CD4-positive, alpha-beta memory T cell (primary cell): ENCODE measurements around the gene BMPR1B. TPM values are rescaled to one million over a fixed set of nuclear protein-coding genes. Genes with fewer than 3 reads are reported as not detected.

Experiments
- CTCF ChIA-PET: fragments of 350-600 bp; sonication (Branson Sonifier 250); formaldehyde crosslinking; loops from one replicate; lab custom pipeline; 2021; ENCODE audit warnings: inconsistent platforms; ENCODE audit not compliant: partially characterized antibody; lab: Charles Lee
- POLR2A ChIA-PET: fragments of 350-600 bp; sonication (Branson Sonifier 250); formaldehyde crosslinking; loops from one replicate; lab custom pipeline; 2021; ENCODE audit not compliant: partially characterized antibody; lab: Charles Lee
- DNase-seq, 5 donors: peaks; one replicate each; pipeline versions ENCODE4 v3.0.0 to v3.0.0-alpha.2; 2020 to 2022; ENCODE audit warnings: mixed read lengths in 1 of 5
- H3K27ac ChIP-seq: one replicate; pipeline ENCODE4 v1.7.0; 2013; ENCODE audit warnings: low read depth, low read length
- H3K27me3 ChIP-seq: 2 replicates; pipeline ENCODE4 v1.7.0; 2013; ENCODE audit warnings: mild to moderate bottlenecking, low read length, moderate library complexity; ENCODE audit not compliant: insufficient read depth
- H3K36me3 ChIP-seq: 2 replicates; pipeline ENCODE4 v1.7.0; 2013; ENCODE audit warnings: mild to moderate bottlenecking, low read length, moderate library complexity; ENCODE audit not compliant: insufficient read depth
- H3K4me1 ChIP-seq: 2 replicates; pipeline ENCODE4 v1.7.0; 2013; ENCODE audit warnings: mild to moderate bottlenecking, low read length, moderate library complexity; ENCODE audit not compliant: insufficient read depth
- H3K4me3 ChIP-seq, 2 donors: one replicate each; pipeline ENCODE4 v1.7.0; 2013; ENCODE audit warnings: low read length in 2 of 2, mild to moderate bottlenecking in 1 of 2
- H3K9me3 ChIP-seq, 2 donors: one replicate each; pipeline ENCODE4 v1.7.0; 2013; ENCODE audit warnings: low read length in 2 of 2, control low read depth in 1 of 2; ENCODE audit not compliant: control insufficient read depth in 1 of 2
- H3K27ac Mint-ChIP-seq, 7 donors: one replicate each; pipeline ENCODE4 v1.8.0; 2020 to 2021; ENCODE audit warnings: mixed read lengths in 7 of 7, mild to moderate bottlenecking in 6 of 7, inconsistent platforms in 3 of 7, moderate library complexity in 3 of 7
- H3K27me3 Mint-ChIP-seq, 2 donors: one replicate each; pipeline ENCODE4 v1.8.0; 2020 to 2021; ENCODE audit warnings: mixed read lengths in 2 of 2
- H3K36me3 Mint-ChIP-seq, 2 donors: one replicate each; pipeline ENCODE4 v1.8.0; 2020 to 2021; ENCODE audit warnings: mixed read lengths in 2 of 2, inconsistent platforms in 1 of 2, mild to moderate bottlenecking in 1 of 2
- H3K4me1 Mint-ChIP-seq, 4 donors: one replicate each; pipeline ENCODE4 v1.8.0; 2020 to 2021; ENCODE audit warnings: mixed read lengths in 4 of 4, mild to moderate bottlenecking in 1 of 4
- H3K4me3 Mint-ChIP-seq, 8 donors: one replicate each; pipeline ENCODE4 v1.8.0; 2020 to 2021; ENCODE audit warnings: mixed read lengths in 8 of 8, mild to moderate bottlenecking in 7 of 8, moderate library complexity in 6 of 8, inconsistent platforms in 3 of 8
- H3K9me3 Mint-ChIP-seq, 8 donors: one replicate each; pipeline ENCODE4 v1.8.0; 2020 to 2021; ENCODE audit warnings: mixed read lengths in 8 of 8, mild to moderate bottlenecking in 5 of 8, inconsistent platforms in 3 of 8, moderate library complexity in 1 of 8
- intact Hi-C: fragments of 100-400 bp; cut with micrococcal nuclease; formaldehyde crosslinking; loops from one replicate; pipeline ENCODE4 v1.15.1; 2023
- polyA plus RNA-seq, 2 donors: library from polyadenylated mRNA; unstranded; fragments of 300-500 nt; fragmentation: Illumina TruSeq; gene quantifications; one replicate each; pipeline ENCODE4 v1.2.3, GENCODE V29; 2021
- total RNA-seq, 2 experiments: library from RNA; stranded (reverse); gene quantifications; one replicate each; pipeline ENCODE4 v1.2.3, GENCODE V29; 2021

The BMPR1B gene
- total and polyA plus RNA-seq, 4 experiments from 2014 or later = 0.17 TPM; not detected in 3

DNA sequence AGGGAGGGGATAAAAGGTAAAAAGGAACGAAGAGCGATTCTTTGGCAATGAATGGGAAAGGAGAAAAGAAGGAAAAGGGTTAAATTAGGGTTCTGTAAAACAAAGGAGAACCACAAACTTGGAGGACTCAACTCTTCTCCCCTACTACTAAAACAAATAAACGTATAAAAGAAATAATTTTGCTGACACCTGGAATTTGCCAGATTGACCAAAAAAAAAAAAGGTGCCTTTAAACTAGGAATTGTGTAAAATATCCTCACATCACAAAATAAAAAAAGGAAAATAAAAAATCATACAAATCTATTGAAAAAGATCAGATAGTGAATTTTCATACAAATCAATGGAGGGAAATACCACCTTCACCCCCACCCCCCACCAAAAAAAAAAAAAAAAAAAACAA is 129.3 kb downstream of the BMPR1B start:
- H3K4me3 Mint-ChIP-seq = no peak overlapping the region
- H3K4me1 Mint-ChIP-seq = no peaks in the 10 kb centered on the region
- no peak for DNase-seq
- intact Hi-C loops = no loop called here
- ChIA-PET CTCF (no interaction called here), POLR2A (no interaction called here)
- no peaks in the 10 kb centered on the region for H3K9me3 ChIP-seq
- H3K27me3 ChIP-seq = no peaks in the 10 kb centered on the region
- H3K27ac Mint-ChIP-seq = peak overlapping the region in 1 of 7 donors; percentile 55
- peaks cover 0 to 12% (median 1%) of the 10 kb centered on the region in 8 donors for H3K9me3 Mint-ChIP-seq
- no peak overlapping the region for H3K4me3 ChIP-seq
- H3K36me3 ChIP-seq = no peaks in the 10 kb centered on the region
- H3K27me3 Mint-ChIP-seq = peaks cover 1 to 2% of the 10 kb centered on the region in 2 donors
- no peaks in the 10 kb centered on the region for H3K4me1 ChIP-seq
- H3K36me3 Mint-ChIP-seq = no peaks in the 10 kb centered on the region
- H3K27ac ChIP-seq = no peak overlapping the region

DNA sequence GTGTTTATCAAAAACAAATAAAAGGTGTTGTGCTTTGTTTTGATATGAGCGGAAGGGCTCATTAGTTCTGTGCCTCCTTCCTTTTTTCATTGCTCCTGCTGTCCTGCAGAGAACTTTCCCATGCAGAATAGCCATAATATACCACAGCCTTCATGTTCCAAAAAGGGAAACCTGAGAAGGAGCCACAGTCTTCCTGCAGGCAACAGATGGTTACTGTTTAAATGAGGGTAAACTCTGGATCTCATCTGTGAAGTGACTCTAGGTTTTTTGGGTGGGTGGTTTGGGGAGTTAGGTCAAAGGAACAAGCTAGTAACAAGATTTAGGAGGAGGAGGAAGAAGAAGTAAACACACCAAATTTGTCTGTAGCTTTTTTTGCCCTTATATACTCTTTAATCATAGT is 131.8 kb downstream of the BMPR1B start:
- peaks cover 0 to 12% (median 1%) of the 10 kb centered on the region in 8 donors for H3K9me3 Mint-ChIP-seq
- H3K4me1 ChIP-seq = no peaks in the 10 kb centered on the region
- ChIA-PET CTCF (interaction anchor here (1.3 kb wide), 1 partner anchor 8 kb away, joined by 3 read pairs; no protein-coding TSS in a partner anchor), POLR2A (no interaction called here)
- no peaks in the 10 kb centered on the region for H3K9me3 ChIP-seq
- no peaks in the 10 kb centered on the region for H3K36me3 Mint-ChIP-seq
- intact Hi-C loops = no loop called here
- H3K27ac ChIP-seq = no peak overlapping the region
- H3K4me3 Mint-ChIP-seq = no peak overlapping the region
- no peaks in the 10 kb centered on the region for H3K4me1 Mint-ChIP-seq
- H3K27ac Mint-ChIP-seq = no peak overlapping the region
- no peaks in the 10 kb centered on the region for H3K36me3 ChIP-seq
- H3K27me3 ChIP-seq = no peaks in the 10 kb centered on the region
- DNase-seq = no peak
- H3K27me3 Mint-ChIP-seq = peaks cover 2 to 3% of the 10 kb centered on the region in 2 donors
- no peak overlapping the region for H3K4me3 ChIP-seq

- H3K27ac Mint-ChIP-seq = no peak overlapping the region
Measured at GRCh38 chr4:94889946-94890345, 132.2 kb downstream of the BMPR1B start.

DNA sequence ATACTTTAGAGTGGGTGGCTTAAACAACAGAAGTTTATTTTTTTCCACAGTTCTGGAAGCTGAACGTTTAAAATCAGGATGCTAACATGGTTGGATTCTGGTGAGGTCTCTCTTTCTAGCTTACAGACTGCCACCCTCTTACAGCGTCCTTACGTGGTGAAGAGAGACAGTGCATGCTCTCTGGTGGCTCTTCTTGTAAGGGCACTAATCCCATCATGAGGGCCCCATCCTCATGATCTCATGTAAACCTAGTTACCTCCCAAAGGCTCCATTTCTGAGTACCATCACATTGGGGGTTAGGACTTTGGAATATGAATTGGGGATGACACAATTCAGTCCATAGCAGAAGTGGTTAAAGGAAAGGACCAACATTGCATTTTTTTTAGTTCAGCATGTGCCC is 132.8 kb downstream of the BMPR1B start:
- Histone ChIP-seq H3K4me3 (no peak overlapping the region), H3K9me3 (no peaks in the 10 kb centered on the region), H3K36me3 (no peaks in the 10 kb centered on the region), H3K4me1 (no peaks in the 10 kb centered on the region), H3K27me3 (no peaks in the 10 kb centered on the region), H3K27ac (no peak overlapping the region)
- no peak overlapping the region for H3K27ac Mint-ChIP-seq
- H3K9me3 Mint-ChIP-seq = peaks cover 0 to 12% (median 1%) of the 10 kb centered on the region in 8 donors
- no peak for DNase-seq
- intact Hi-C loops = no loop called here
- H3K4me3 Mint-ChIP-seq = no peak overlapping the region
- H3K27me3 Mint-ChIP-seq = peaks cover 1 to 2% of the 10 kb centered on the region in 2 donors
- no peaks in the 10 kb centered on the region for H3K36me3 Mint-ChIP-seq
- POLR2A ChIA-PET = no interaction called here
- no peaks in the 10 kb centered on the region for H3K4me1 Mint-ChIP-seq
- CTCF ChIA-PET = interaction anchor here (1.3 kb wide), 1 partner anchor 9 kb away, joined by 3 read pairs; no protein-coding TSS in a partner anchor

More at GRCh38 chr4:94889946-94890345, 132.2 kb downstream of the BMPR1B start:
- no peak overlapping the region for H3K27ac ChIP-seq
- ChIA-PET CTCF (interaction anchor here (1.3 kb wide), 1 partner anchor 9 kb away, joined by 3 read pairs; no protein-coding TSS in a partner anchor), POLR2A (no interaction called here)
- H3K4me3 ChIP-seq = no peak overlapping the region
- Mint-ChIP-seq H3K9me3 (peaks cover 0 to 12% (median 1%) of the 10 kb centered on the region in 8 donors), H3K27me3 (peaks cover 2 to 3% of the 10 kb centered on the region in 2 donors), H3K4me1 (no peaks in the 10 kb centered on the region), H3K36me3 (no peaks in the 10 kb centered on the region), H3K4me3 (no peak overlapping the region)
- DNase-seq = no peak
- no peaks in the 10 kb centered on the region for H3K9me3 ChIP-seq
- H3K27me3 ChIP-seq = no peaks in the 10 kb centered on the region
- no peaks in the 10 kb centered on the region for H3K4me1 ChIP-seq
- H3K36me3 ChIP-seq = no peaks in the 10 kb centered on the region
- intact Hi-C loops = no loop called here

- H3K27ac Mint-ChIP-seq = no peak overlapping the region
- no peaks in the 10 kb centered on the region for H3K27me3 ChIP-seq
- H3K27ac ChIP-seq = no peak overlapping the region
- H3K27me3 Mint-ChIP-seq = peaks cover 0 to 1% of the 10 kb centered on the region in 2 donors
- H3K4me3 ChIP-seq = no peak overlapping the region
- no peaks in the 10 kb centered on the region for H3K36me3 ChIP-seq
- ChIA-PET POLR2A (no interaction called here), CTCF (no interaction called here)
- intact Hi-C loops = no loop called here
- no peaks in the 10 kb centered on the region for H3K36me3 Mint-ChIP-seq
- H3K9me3 Mint-ChIP-seq = peaks cover 0 to 12% (median 0%) of the 10 kb centered on the region in 8 donors
- no peaks in the 10 kb centered on the region for H3K4me1 Mint-ChIP-seq
- no peaks in the 10 kb centered on the region for H3K9me3 ChIP-seq
- no peak for DNase-seq
- H3K4me1 ChIP-seq = no peaks in the 10 kb centered on the region
- H3K4me3 Mint-ChIP-seq = no peak overlapping the region
Measured at GRCh38 chr4:94892051-94892450, 134.3 kb downstream of the BMPR1B start.

- no peaks in the 10 kb centered on the region for H3K4me1 ChIP-seq
- CTCF ChIA-PET = no interaction called here
- DNase-seq = no peak
- intact Hi-C loops = no loop called here
- peaks cover 0 to 6% (median 0%) of the 10 kb centered on the region in 8 donors for H3K9me3 Mint-ChIP-seq
- H3K27ac Mint-ChIP-seq = no peak overlapping the region
- H3K27ac ChIP-seq = no peak overlapping the region
- H3K9me3 ChIP-seq = no peaks in the 10 kb centered on the region
- no peaks in the 10 kb centered on the region for H3K36me3 Mint-ChIP-seq
- H3K27me3 ChIP-seq = no peaks in the 10 kb centered on the region
- H3K27me3 Mint-ChIP-seq = peaks cover 0 to 1% of the 10 kb centered on the region in 2 donors
- no peak overlapping the region for H3K4me3 Mint-ChIP-seq
- H3K36me3 ChIP-seq = no peaks in the 10 kb centered on the region
- POLR2A ChIA-PET = no interaction called here
- H3K4me1 Mint-ChIP-seq = no peaks in the 10 kb centered on the region
- H3K4me3 ChIP-seq = no peak overlapping the region
Measured at GRCh38 chr4:94895081-94895480, 137.3 kb downstream of the BMPR1B start.

DNA sequence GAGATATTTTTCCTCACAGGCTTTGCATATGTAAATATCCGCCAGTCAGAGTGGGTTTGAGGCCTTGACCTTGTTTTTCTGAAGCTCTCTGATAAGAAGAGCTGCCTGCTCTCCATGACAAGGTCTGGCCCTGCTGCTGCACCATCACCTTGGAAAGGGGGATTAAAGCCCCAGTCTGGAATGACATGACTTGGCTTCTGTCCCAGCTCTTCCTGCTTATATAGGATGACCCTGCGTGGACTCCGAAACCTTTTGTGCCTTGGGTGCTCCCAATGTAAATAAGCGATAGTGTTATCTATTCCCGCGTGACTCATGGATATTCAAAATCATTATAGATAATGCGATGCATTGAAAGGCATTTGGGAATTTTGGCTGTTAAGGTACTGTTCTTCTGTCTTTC is 139.3 kb downstream of the BMPR1B start:
- H3K9me3 Mint-ChIP-seq = peaks cover 0 to 3% (median 0%) of the 10 kb centered on the region in 8 donors
- no peak for DNase-seq
- no peaks in the 10 kb centered on the region for H3K36me3 ChIP-seq
- H3K36me3 Mint-ChIP-seq = no peaks in the 10 kb centered on the region
- no peak overlapping the region for H3K27ac Mint-ChIP-seq
- no peak overlapping the region for H3K4me3 Mint-ChIP-seq
- no peaks in the 10 kb centered on the region for H3K4me1 ChIP-seq
- no peaks in the 10 kb centered on the region for H3K9me3 ChIP-seq
- CTCF ChIA-PET = no interaction called here
- H3K4me1 Mint-ChIP-seq = no peaks in the 10 kb centered on the region
- peaks cover 1 to 2% of the 10 kb centered on the region in 2 donors for H3K27me3 Mint-ChIP-seq
- H3K27me3 ChIP-seq = no peaks in the 10 kb centered on the region
- H3K4me3 ChIP-seq = no peak overlapping the region
- POLR2A ChIA-PET = no interaction called here
- intact Hi-C loops = no loop called here
- no peak overlapping the region for H3K27ac ChIP-seq
